ENCODE data around the gene TMIGD3.

- TF ChIP-seq CTCF (IDR thresholded peaks at IDR 0.05) (no peak), POLR2A (IDR thresholded peaks at IDR 0.05) (no peak)
These were observed 34.7 kb downstream of the TMIGD3 start for GRCh38 chr1:111468717-111469100.

Measured in right lobe of liver (tissue), 4 donors.